GM23248 (cell line): ENCODE data around the gene GAA. TPM values are rescaled to one million over a fixed set of nuclear protein-coding genes. Genes with fewer than 3 reads are reported as not detected.

Experiments used
- DNase-seq: peaks from one replicate; pipeline ENCODE4 v3.0.0-alpha.2; 2015
- H2AFZ ChIP-seq: fragments of 200-600 bp; sonication (generic); 2 replicates; pipeline ENCODE4 v1.6.1; 2016; ENCODE audit warnings: antibody characterized with exemption
- H3F3A ChIP-seq: fragments of 200-600 bp; sonication (generic); 2 replicates; pipeline ENCODE4 v1.6.1; 2016; ENCODE audit warnings: mild to moderate bottlenecking, antibody characterized with exemption, mixed run types; ENCODE audit not compliant: insufficient read depth
- H3K27ac ChIP-seq: fragments of 200-600 bp; sonication (generic); 2 replicates; pipeline ENCODE4 v1.5.1; 2016; ENCODE audit warnings: mild to moderate bottlenecking
- H3K27me3 ChIP-seq: fragments of 200-600 bp; sonication (generic); replicated peaks from 2 replicates; pipeline ENCODE4 v1.6.1; 2016; ENCODE audit warnings: mild to moderate bottlenecking; ENCODE audit not compliant: insufficient read depth
- H3K36me3 ChIP-seq: fragments of 200-600 bp; sonication (generic); 2 replicates; pipeline ENCODE4 v1.6.1; 2016; ENCODE audit warnings: low read depth, mild to moderate bottlenecking
- H3K4me1 ChIP-seq: fragments of 200-600 bp; sonication (generic); 2 replicates; pipeline ENCODE4 v1.6.1; 2016; ENCODE audit warnings: mild to moderate bottlenecking; ENCODE audit not compliant: insufficient read depth
- H3K4me2 ChIP-seq: fragments of 200-600 bp; sonication (generic); one replicate; pipeline ENCODE4 v1.6.1; 2016; ENCODE audit warnings: mild to moderate bottlenecking; ENCODE audit not compliant: unreplicated experiment
- H3K4me3 ChIP-seq: fragments of 200-600 bp; sonication (generic); 2 replicates; pipeline ENCODE4 v1.5.1; 2016; ENCODE audit warnings: mild to moderate bottlenecking
- H3K79me2 ChIP-seq: fragments of 200-600 bp; sonication (generic); 2 replicates; pipeline ENCODE4 v1.6.1; 2016; ENCODE audit warnings: mild to moderate bottlenecking; ENCODE audit not compliant: insufficient read depth
- H3K9ac ChIP-seq: fragments of 200-600 bp; sonication (generic); 2 replicates; pipeline ENCODE4 v1.6.1; 2016; ENCODE audit warnings: mild to moderate bottlenecking
- H3K9me2 ChIP-seq: fragments of 200-600 bp; sonication (generic); 2 replicates; pipeline ENCODE4 v1.6.1; 2016; ENCODE audit warnings: mixed run types, mild to moderate bottlenecking, moderate library complexity; ENCODE audit not compliant: insufficient read depth
- H3K9me3 ChIP-seq: fragments of 200-600 bp; sonication (generic); one replicate; pipeline ENCODE4 v1.6.1; 2017; ENCODE audit warnings: low read depth
- H4K20me1 ChIP-seq: fragments of 200-600 bp; sonication (generic); 2 replicates; pipeline ENCODE4 v1.6.0; 2016; ENCODE audit not compliant: insufficient read depth
- EZH2 ChIP-seq: fragments of 200-600 bp; sonication (generic); IDR thresholded peaks from 2 replicates; pipeline ENCODE4 v1.6.1; 2018; ENCODE audit warnings: antibody characterized with exemption, mild to moderate bottlenecking; ENCODE audit not compliant: insufficient read depth, poor library complexity, severe bottlenecking
- EZH2phosphoT487 ChIP-seq: fragments of 200-600 bp; sonication (generic); IDR thresholded peaks from 2 replicates; pipeline ENCODE4 v1.6.1; 2018; ENCODE audit warnings: antibody characterized with exemption, moderate library complexity, mild to moderate bottlenecking, low read depth; ENCODE audit not compliant: insufficient read depth
- WGBS, 2 experiments: methylation state at CpG; one replicate each; pipeline ENCODE4 v1.1.6; 2015 to 2017; ENCODE audit warnings: low lambda C conversion rate in 2 of 2, low coverage in 1 of 2; ENCODE audit errors: missing lambda C conversion rate in 2 of 2; 5-methylcytosine and 5-hydroxymethylcytosine counted together
- in situ Hi-C: fragments of 300-500 bp; cut with MboI; formaldehyde crosslinking; loops from 2 replicates; pipeline ENCODE4 v1.15.0; 2020
- polyA plus RNA-seq: library from polyadenylated mRNA; unstranded; fragments of >200 nt; fragmentation: Nextera tagmentation; extraction: Ambion mirVana; gene quantifications from 2 replicates; pipeline ENCODE4 v1.2.1, GENCODE V29; 2016
- total RNA-seq: library from RNA; depleted of rRNA; stranded (reverse); fragments of >200 nt; shearing (Covaris generic); gene quantifications from 2 replicates; pipeline ENCODE4 v1.2.3, GENCODE V29; 2014

Gene GAA
- total and polyA plus RNA-seq, 2 experiments from 2014 or later, result 80.2 to 127 TPM

GRCh38 chr17:80112471-80113032 lies 11.2 kb downstream of the GAA start:
- H3K79me2 ChIP-seq, result no peaks in the 10 kb centered on the region
- no peak overlapping the region for H3K9ac ChIP-seq
- no peaks in the 10 kb centered on the region for H3K4me1 ChIP-seq
- no peaks in the 10 kb centered on the region for H3K9me3 ChIP-seq
- H2AFZ ChIP-seq, result no peak overlapping the region
- WGBS, 2 experiments, result 94 to 96% methylated on average over 13 to 18 of the region's 24 CpGs
- no peak overlapping the region for H3K27ac ChIP-seq
- H3K9me2 ChIP-seq, result no peaks in the 10 kb centered on the region
- no peak overlapping the region for H3K4me3 ChIP-seq
- no peak for DNase-seq
- H3K4me2 ChIP-seq, result no peak overlapping the region
- H3K36me3 ChIP-seq, result no peaks in the 10 kb centered on the region
- no peaks in the 10 kb centered on the region for H3K27me3 ChIP-seq
- no peaks in the 10 kb centered on the region for H3F3A ChIP-seq
- TF ChIP-seq EZH2phosphoT487, result no peak
- TF ChIP-seq EZH2, result no peak
- no peaks in the 10 kb centered on the region for H4K20me1 ChIP-seq
- in situ Hi-C loops, result no loop called here

GRCh38 chr17:80113033-80113484 lies 11.7 kb downstream of the GAA start:
- Histone ChIP-seq H2AFZ (no peak overlapping the region), H3K4me3 (no peak overlapping the region), H4K20me1 (no peaks in the 10 kb centered on the region), H3K27me3 (no peaks in the 10 kb centered on the region), H3K9me3 (no peaks in the 10 kb centered on the region), H3K27ac (no peak overlapping the region), H3K9me2 (no peaks in the 10 kb centered on the region), H3F3A (no peaks in the 10 kb centered on the region), H3K4me2 (no peak overlapping the region), H3K4me1 (no peaks in the 10 kb centered on the region), H3K79me2 (no peaks in the 10 kb centered on the region), H3K9ac (no peak overlapping the region), H3K36me3 (no peaks in the 10 kb centered on the region)
- no peak for TF ChIP-seq EZH2
- no peak for TF ChIP-seq EZH2phosphoT487
- no peak for DNase-seq
- WGBS, 2 experiments, result 90 to 95% methylated on average over 16 to 20 of the region's 20 CpGs
- in situ Hi-C loops, result no loop called here

- Histone ChIP-seq H2AFZ (no peak overlapping the region), H3F3A (no peaks in the 10 kb centered on the region), H3K9me2 (no peaks in the 10 kb centered on the region), H3K4me1 (no peaks in the 10 kb centered on the region), H3K27me3 (no peaks in the 10 kb centered on the region), H3K9ac (no peak overlapping the region), H3K36me3 (no peaks in the 10 kb centered on the region), H3K27ac (no peak overlapping the region), H4K20me1 (no peaks in the 10 kb centered on the region), H3K4me2 (no peak overlapping the region), H3K9me3 (no peaks in the 10 kb centered on the region), H3K4me3 (no peak overlapping the region), H3K79me2 (no peaks in the 10 kb centered on the region)
- in situ Hi-C loops, result no loop called here
- no peak for DNase-seq
- TF ChIP-seq EZH2, result no peak
- no peak for TF ChIP-seq EZH2phosphoT487
- 81 to 84% methylated on average over 7 of the region's 7 CpGs for WGBS, 2 experiments
Measured at GRCh38 chr17:80114758-80115157, 13.4 kb downstream of the GAA start.

GRCh38 chr17:80115159-80115558 lies 13.8 kb downstream of the GAA start:
- no peaks in the 10 kb centered on the region for H3K79me2 ChIP-seq
- in situ Hi-C loops, result no loop called here
- no peak overlapping the region for H3K9ac ChIP-seq
- H3K4me2 ChIP-seq, result no peak overlapping the region
- H3K27ac ChIP-seq, result no peak overlapping the region
- no peaks in the 10 kb centered on the region for H3K4me1 ChIP-seq
- DNase-seq, result no peak
- H3K9me2 ChIP-seq, result no peaks in the 10 kb centered on the region
- no peak overlapping the region for H3K4me3 ChIP-seq
- 92 to 95% methylated on average over 8 of the region's 8 CpGs for WGBS, 2 experiments
- no peaks in the 10 kb centered on the region for H3K36me3 ChIP-seq
- H3F3A ChIP-seq, result no peaks in the 10 kb centered on the region
- H3K27me3 ChIP-seq, result no peaks in the 10 kb centered on the region
- no peak overlapping the region for H2AFZ ChIP-seq
- TF ChIP-seq EZH2 (no peak), EZH2phosphoT487 (no peak)
- no peaks in the 10 kb centered on the region for H3K9me3 ChIP-seq
- no peaks in the 10 kb centered on the region for H4K20me1 ChIP-seq
